Right cardiac atrium (tissue), 5 donors: ENCODE results near the gene FKBP1B. TPM values are rescaled to one million over a fixed set of nuclear protein-coding genes. Genes with fewer than 3 reads are reported as not detected.

Source experiments
- ATAC-seq, 2 donors: fragments of 200-7000 bp; cut with Tn5 transposase; one replicate each; pipeline versions ENCODE4 v1.8.0 to v1.9.1; 2020; ENCODE audit warnings: moderate library complexity in 2 of 2, mild to moderate bottlenecking in 1 of 2
- DNase-seq, 3 donors: peaks; one replicate each; pipeline ENCODE4 v3.0.0-alpha.2; 2020
- H3K27ac ChIP-seq: one replicate; pipeline ENCODE4 v1.5.1; 2013; ENCODE audit warnings: mild to moderate bottlenecking, low read length, control low read depth, moderate library complexity
- H3K27me3 ChIP-seq: one replicate; pipeline ENCODE4 v1.6.1; 2013; ENCODE audit not compliant: control insufficient read depth, insufficient read depth
- H3K4me1 ChIP-seq: one replicate; pipeline ENCODE4 v1.6.1; 2013; ENCODE audit warnings: low read length; ENCODE audit not compliant: control insufficient read depth, insufficient read depth
- H3K4me3 ChIP-seq: one replicate; pipeline ENCODE4 v1.5.1; 2013; ENCODE audit warnings: low read length, control low read depth
- H3K9me3 ChIP-seq: one replicate; pipeline ENCODE4 v1.6.1; 2013; ENCODE audit warnings: low read length; ENCODE audit not compliant: control insufficient read depth
- WGBS: extraction: QIAGEN DNeasy Blood & Tissue Kit; methylation state at CpG from one replicate; pipeline ENCODE4 v1.1.7; 2013; 5-methylcytosine and 5-hydroxymethylcytosine counted together
- intact Hi-C, 4 donors: fragments of 100-400 bp; cut with DNase I; formaldehyde crosslinking; loops; one replicate each; pipeline versions ENCODE4 v1.11.0 to v1.14.0; 2022 to 2023
- polyA plus RNA-seq: library from polyadenylated mRNA; stranded (reverse); fragments of 200-250 nt; gene quantifications from one replicate; pipeline ENCODE4 v1.2.3, GENCODE V29; 2013
- total RNA-seq, 4 donors: library from RNA; stranded (reverse); fragmentation: NEBNext Ultra II Directional; extraction: Animal tissue kit (Norgen Biotek cat#: 25700); gene quantifications; one replicate each; pipeline ENCODE4 v1.2.1, GENCODE V29; 2021
- donor health status: healthy with polysubstance abuse.
- donor health status: DM: no; HTN: yes; CAD: no.
- donor health status: DM: no; HTN: no; CAD: no.
- donor health status: DM: no; HTN: yes; CAD: no; lungs with severe emphysema.
- donor health status: DM: yes; HTN: yes; CAD: no.

Gene FKBP1B
- total and polyA plus RNA-seq, 5 donors: 2.7 to 5.1 (median 4.3) TPM

- 72% methylated on average over 11 of the region's 11 CpGs for WGBS
- H3K27me3 ChIP-seq: no peaks in the 10 kb centered on the region
Measured at GRCh38 chr2:24015562-24016375, 33.8 kb upstream of the FKBP1B start.

GRCh38 chr2:24016376-24016761 lies 33.2 kb upstream of the FKBP1B start:
- H3K27me3 ChIP-seq: no peaks in the 10 kb centered on the region
- no peak overlapping the region for H3K27ac ChIP-seq
- H3K9me3 ChIP-seq: no peaks in the 10 kb centered on the region
- WGBS: 78% methylated on average over 9 of the region's 9 CpGs
- no peaks in the 10 kb centered on the region for H3K4me1 ChIP-seq
- H3K4me3 ChIP-seq: no peak overlapping the region
- intact Hi-C loops: no loop called here
- DNase-seq (no peak), ATAC-seq (no peak)

More at GRCh38 chr2:24015562-24016375, 33.8 kb upstream of the FKBP1B start:
- H3K4me1 ChIP-seq: no peaks in the 10 kb centered on the region
- no peak overlapping the region for H3K27ac ChIP-seq
- no peaks in the 10 kb centered on the region for H3K9me3 ChIP-seq
- intact Hi-C loops: no loop called here
- ATAC-seq (peak in 1 of 2 donors; percentile 43), DNase-seq (no peak)
- H3K4me3 ChIP-seq: no peak overlapping the region

GRCh38 chr2:24016853-24017703 lies 32.5 kb upstream of the FKBP1B start:
- H3K27me3 ChIP-seq: no peaks in the 10 kb centered on the region
- intact Hi-C loops: no loop called here
- DNase-seq (no peak), ATAC-seq (peak in 1 of 2 donors; percentile 20)
- WGBS: 92% methylated on average over 35 of the region's 35 CpGs
- no peak overlapping the region for H3K27ac ChIP-seq
- H3K4me3 ChIP-seq: no peak overlapping the region
- H3K4me1 ChIP-seq: no peaks in the 10 kb centered on the region
- H3K9me3 ChIP-seq: no peaks in the 10 kb centered on the region

- no peak overlapping the region for H3K4me3 ChIP-seq
- no peaks in the 10 kb centered on the region for H3K27me3 ChIP-seq
- 76% methylated on average over 8 of the region's 8 CpGs for WGBS
- no peaks in the 10 kb centered on the region for H3K9me3 ChIP-seq
- ATAC-seq (no peak), DNase-seq (no peak)
- no peak overlapping the region for H3K27ac ChIP-seq
- intact Hi-C loops: no loop called here
- H3K4me1 ChIP-seq: no peaks in the 10 kb centered on the region
Measured at GRCh38 chr2:24017711-24018110, 31.8 kb upstream of the FKBP1B start.

- ATAC-seq: no peak
- 82% methylated on average over 9 of the region's 9 CpGs for WGBS
- Histone ChIP-seq H3K27me3 (no peaks in the 10 kb centered on the region), H3K4me3 (no peak overlapping the region), H3K27ac (no peak overlapping the region), H3K4me1 (no peaks in the 10 kb centered on the region), H3K9me3 (no peaks in the 10 kb centered on the region)
- DNase-seq: no peak
- intact Hi-C loops: no loop called here
Measured at GRCh38 chr2:24018241-24018640, 31.3 kb upstream of the FKBP1B start.

GRCh38 chr2:24019729-24020128 lies 29.8 kb upstream of the FKBP1B start:
- intact Hi-C loops: no loop called here
- Histone ChIP-seq H3K4me1 (no peaks in the 10 kb centered on the region), H3K27me3 (no peaks in the 10 kb centered on the region), H3K27ac (no peak overlapping the region), H3K4me3 (no peak overlapping the region), H3K9me3 (no peaks in the 10 kb centered on the region)
- WGBS: 88% methylated on average over 5 of the region's 5 CpGs
- DNase-seq: no peak
- no peak for ATAC-seq

- Histone ChIP-seq H3K27ac (no peak overlapping the region), H3K4me3 (no peak overlapping the region), H3K4me1 (no peaks in the 10 kb centered on the region), H3K9me3 (no peaks in the 10 kb centered on the region), H3K27me3 (no peaks in the 10 kb centered on the region)
- DNase-seq: no peak
- intact Hi-C loops: no loop called here
- ATAC-seq: no peak
- WGBS: 80% methylated on average over 4 of the region's 4 CpGs
Measured at GRCh38 chr2:24020244-24020643, 29.3 kb upstream of the FKBP1B start.

- Histone ChIP-seq H3K27me3 (no peaks in the 10 kb centered on the region), H3K27ac (no peak overlapping the region), H3K9me3 (no peaks in the 10 kb centered on the region), H3K4me3 (no peak overlapping the region), H3K4me1 (no peaks in the 10 kb centered on the region)
- peak in 1 of 2 donors; percentile 9 for ATAC-seq
- DNase-seq: peak in 1 of 3 donors; percentile 62
- 78% methylated on average over 19 of the region's 19 CpGs for WGBS
- intact Hi-C loops: no loop called here
Measured at GRCh38 chr2:24021122-24021998, 28.2 kb upstream of the FKBP1B start.

GRCh38 chr2:24022324-24022974 lies 27.1 kb upstream of the FKBP1B start:
- intact Hi-C loops: no loop called here
- WGBS: 95% methylated on average over 14 of the region's 14 CpGs
- H3K4me3 ChIP-seq: no peak overlapping the region
- ATAC-seq (no peak), DNase-seq (no peak)
- no peak overlapping the region for H3K27ac ChIP-seq
- no peaks in the 10 kb centered on the region for H3K4me1 ChIP-seq
- no peaks in the 10 kb centered on the region for H3K27me3 ChIP-seq
- H3K9me3 ChIP-seq: no peaks in the 10 kb centered on the region

GRCh38 chr2:24022975-24023575 lies 26.5 kb upstream of the FKBP1B start:
- Histone ChIP-seq H3K4me1 (no peaks in the 10 kb centered on the region), H3K4me3 (no peak overlapping the region), H3K27ac (no peak overlapping the region), H3K27me3 (no peaks in the 10 kb centered on the region), H3K9me3 (no peaks in the 10 kb centered on the region)
- intact Hi-C loops: no loop called here
- ATAC-seq (no peak), DNase-seq (no peak)
- WGBS: 86% methylated on average over 16 of the region's 16 CpGs
